ENCODE measurements around the gene CYS1. TPM values are rescaled to one million over a fixed set of nuclear protein-coding genes. Genes with fewer than 3 reads are reported as not detected.
"Not testable (repeated sequence)": the region's sequence is repeated elsewhere in the genome, so short reads cannot be mapped to it uniquely, and the experiment has no call there.

CYS1 gene
- polyA plus RNA-seq, 4 donors: 94.7 to 121 (median 103) TPM

DNA sequence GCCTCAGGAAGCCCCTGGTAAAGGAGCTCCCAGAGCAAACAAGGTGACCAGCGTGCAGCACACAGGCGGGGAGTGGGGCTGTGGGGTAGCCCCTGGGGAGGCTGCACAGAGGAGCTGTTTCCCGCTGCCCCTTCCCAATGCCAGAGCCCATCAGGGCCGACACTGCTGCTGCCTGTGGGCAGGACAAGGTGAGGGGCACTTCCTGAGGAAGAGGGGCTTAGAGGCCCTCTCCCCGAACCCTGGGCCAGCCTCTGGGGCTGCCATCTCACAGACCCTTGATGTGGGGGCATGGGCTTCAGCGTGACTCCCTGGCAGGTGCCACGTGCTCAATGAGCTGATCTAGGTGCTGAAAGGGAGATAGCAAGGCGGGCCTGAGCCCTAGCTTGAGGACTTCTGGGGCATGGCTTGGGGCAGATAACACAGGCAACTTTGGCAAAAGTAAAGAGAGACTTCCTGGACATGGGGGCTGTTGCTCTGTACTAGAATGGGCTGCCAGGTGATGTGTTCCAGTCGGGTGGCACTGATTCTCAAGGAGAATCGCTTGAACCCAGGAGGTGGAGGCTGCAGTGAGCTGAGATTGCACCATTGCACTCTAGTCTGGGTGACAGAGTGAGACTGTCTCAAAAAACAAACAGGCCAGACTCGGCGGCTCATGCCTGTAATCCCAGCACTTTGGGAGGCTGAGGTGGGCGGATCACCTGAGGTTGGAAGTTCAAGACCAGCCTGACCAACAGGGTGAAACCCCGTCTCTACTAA, 46.8 kb downstream of the CYS1 start:
- DNase-seq (ENCODE audit: low read depth in 4 of 4, low spot score in 2 of 4): no peak

DNA sequence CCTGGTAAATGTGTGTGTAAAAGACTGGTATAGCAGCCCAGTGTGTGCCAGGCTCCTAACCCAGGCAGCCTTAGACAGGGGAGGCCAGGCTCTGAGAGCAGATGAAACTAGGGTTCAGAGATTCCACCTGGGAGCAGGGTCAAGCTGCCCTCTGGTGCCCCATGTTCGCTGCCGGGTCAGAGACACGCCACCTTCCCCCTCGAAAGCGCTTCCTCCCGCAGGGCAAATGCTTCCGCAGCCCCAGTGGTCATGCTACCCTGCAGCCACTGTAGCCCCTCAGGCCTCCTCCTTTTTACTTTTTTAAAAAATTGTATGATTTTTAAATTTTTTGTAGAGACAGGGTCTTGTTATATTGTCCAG, 47.5 kb downstream of the CYS1 start:
- DNase-seq (ENCODE audit: low read depth in 4 of 4, low spot score in 2 of 4): no peak

DNA sequence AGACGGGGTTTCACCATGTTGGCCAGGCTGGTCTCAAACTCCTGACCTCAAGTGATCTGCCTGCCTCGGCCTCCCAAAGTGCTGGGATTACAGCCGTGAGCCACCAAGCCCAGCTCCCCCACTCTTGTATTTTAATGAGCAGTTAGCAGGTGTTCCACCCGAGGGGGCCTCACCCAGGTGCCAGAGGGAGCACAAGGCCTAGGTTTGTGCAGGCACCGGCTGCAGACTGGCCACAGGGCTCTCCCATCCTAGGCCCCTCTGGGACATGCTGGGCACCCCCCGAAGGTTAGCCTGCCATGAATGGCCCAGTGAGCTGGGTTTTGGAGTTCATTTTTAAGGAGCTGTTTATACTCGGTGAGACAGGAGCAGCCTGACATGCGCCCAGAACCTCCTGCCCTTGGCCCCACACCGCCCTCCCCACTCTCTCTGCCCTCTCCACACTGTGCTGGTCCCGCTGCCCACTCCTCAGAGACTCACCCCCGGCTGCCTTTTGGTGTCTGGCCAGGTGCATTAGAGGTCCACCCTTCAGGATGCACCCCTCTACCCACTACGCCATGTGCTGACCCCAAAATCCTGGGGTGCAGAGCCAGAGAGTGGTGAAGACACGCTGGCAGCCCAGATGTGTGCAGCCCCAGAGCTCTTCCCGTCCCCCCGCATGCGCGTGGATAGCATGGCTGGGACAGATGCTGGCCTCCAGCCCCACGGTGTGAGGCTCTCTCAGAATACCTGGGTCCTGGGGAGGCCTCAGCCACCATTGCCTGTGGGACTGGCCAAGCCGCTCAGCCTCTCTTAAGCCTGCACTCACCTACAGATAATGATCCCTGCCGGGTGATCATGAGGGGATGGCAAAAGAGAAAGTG, 48.1 kb downstream of the CYS1 start:
- no peak for DNase-seq (ENCODE audit: low read depth in 4 of 4, low spot score in 2 of 4)

DNA sequence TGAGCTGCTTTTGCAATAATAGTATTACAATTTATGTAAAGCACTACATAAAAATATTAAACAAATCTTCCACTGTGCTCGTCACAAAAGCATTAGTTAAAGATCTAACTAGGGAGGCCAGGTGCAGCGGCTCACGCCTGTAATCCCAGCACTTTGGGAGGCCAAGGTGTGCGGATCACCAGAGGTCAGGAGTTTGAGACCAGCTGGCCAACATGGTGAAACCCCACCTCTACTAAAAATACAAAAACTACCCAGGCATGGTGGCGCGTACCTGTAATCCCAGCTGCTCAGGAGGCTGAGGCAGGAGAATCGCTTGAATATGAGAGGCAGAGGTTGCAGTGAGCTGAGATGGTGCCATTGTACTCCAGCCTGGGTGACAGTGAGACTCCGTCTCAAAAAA, 49.4 kb downstream of the CYS1 start:
- DNase-seq (ENCODE audit: low read depth in 4 of 4, low spot score in 2 of 4): not testable (repeated sequence)

DNA sequence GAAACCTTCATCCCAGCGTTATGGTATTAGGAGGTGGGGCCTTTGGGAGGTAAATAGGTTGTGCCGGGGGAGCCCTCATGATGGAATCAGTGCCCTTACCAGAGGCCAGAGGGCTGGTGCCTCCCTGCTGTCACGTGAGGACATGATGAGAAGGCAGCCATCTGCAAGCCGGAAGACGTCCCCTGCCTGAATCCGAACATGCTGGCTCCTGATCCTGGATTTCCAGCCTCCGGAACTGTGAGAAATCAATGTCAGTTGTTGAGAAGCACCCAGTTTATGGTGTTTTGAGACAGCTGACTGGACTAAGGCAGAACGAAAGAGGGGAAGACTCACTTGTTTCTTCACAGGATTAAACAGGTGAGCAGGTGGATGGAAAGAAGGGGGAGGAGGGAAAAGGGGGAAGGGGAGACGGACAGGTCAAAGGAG, 49.9 kb downstream of the CYS1 start:
- no peak for DNase-seq (ENCODE audit: low read depth in 4 of 4, low spot score in 2 of 4)

DNA sequence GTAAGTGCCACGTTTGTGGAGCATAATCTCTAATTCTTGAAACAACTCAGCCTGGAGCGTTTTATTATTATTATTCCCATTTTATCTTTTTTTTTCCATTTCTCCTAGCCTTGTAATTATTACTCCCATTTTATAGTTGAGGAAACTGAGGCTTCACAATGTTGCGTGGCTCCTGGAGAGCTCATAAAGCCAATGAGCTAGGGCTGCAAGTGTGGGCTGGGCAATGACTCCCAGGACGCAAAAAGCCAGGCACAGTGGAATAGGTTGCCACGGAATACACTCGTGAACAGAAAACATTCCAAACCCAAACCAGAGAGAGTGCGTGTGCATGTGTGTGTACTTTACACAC, 50.4 kb downstream of the CYS1 start:
- no peak for DNase-seq (ENCODE audit: low read depth in 4 of 4, low spot score in 2 of 4)

DNA sequence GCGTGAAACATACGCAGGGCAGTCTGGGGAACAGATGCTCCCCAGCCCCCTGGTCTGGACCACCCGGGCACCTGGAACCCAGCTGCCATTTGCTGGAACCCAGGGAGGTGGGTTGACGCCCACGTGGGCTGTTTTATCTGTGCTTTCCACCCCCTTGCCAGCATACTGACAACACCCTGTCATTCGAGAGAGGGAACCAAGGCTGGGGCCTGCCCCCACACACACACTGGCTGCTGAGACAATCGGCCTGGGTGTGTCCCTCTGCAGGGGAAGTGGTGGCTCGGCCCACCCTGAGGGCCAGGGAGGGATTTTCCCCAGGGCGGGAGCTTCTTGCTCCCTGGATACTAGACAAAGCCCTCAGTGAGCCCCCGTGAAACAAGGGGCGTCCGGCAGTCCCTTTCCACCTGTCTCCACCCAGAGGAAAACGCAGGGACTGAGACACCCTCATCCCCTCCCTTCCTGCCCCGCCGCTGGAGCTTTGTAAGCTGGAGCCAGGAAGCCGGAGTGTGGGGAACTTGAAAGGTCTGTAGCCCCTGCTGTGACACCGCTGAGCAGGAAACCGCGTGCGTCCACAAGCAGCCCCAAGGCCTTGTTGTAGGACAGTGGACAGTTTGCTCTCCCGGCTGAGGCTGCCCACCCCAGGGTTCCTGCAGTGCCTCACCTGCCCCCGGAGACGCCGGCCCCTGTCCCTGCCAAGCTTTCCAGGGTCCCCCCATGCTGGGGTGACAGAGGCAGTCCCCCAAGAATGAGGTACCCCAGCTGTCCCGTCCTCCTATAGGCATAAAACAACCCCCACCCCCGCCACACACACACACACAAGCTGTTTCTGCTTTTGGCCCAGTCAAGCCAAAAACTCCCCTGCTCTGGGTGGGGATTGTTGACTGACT, 51.0 kb downstream of the CYS1 start:
- no peak for DNase-seq (ENCODE audit: low read depth in 4 of 4, low spot score in 2 of 4)

DNA sequence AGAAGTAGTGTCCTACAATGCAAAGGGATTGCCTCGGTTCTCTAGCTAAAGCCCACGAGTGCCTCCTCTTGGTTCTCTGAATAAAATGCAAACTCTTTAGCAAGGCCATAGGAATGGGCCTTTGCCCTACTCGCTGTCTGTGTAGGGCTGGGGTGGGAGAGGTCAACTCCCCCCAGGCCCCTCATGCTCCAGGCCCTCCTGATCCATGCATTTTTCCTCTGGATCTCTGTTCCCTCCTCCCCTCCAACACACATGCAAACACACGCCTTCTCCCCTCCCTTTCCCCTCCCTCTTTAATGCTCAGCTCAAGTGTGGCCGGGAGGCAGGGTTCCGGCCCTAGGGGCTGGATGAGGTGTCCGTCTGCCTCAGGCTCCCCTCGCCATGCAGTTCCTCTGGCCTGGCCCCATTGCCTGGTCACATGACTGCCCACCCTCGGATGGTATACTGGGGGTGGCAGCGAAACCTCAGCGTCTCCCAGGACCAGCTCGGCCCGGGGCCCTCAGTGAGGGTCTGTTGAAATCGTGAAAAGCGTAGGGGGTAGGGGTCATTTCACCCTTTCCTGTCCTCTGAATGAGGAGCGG, 51.7 kb downstream of the CYS1 start:
- no peak for DNase-seq (ENCODE audit: low read depth in 4 of 4, low spot score in 2 of 4)

DNA sequence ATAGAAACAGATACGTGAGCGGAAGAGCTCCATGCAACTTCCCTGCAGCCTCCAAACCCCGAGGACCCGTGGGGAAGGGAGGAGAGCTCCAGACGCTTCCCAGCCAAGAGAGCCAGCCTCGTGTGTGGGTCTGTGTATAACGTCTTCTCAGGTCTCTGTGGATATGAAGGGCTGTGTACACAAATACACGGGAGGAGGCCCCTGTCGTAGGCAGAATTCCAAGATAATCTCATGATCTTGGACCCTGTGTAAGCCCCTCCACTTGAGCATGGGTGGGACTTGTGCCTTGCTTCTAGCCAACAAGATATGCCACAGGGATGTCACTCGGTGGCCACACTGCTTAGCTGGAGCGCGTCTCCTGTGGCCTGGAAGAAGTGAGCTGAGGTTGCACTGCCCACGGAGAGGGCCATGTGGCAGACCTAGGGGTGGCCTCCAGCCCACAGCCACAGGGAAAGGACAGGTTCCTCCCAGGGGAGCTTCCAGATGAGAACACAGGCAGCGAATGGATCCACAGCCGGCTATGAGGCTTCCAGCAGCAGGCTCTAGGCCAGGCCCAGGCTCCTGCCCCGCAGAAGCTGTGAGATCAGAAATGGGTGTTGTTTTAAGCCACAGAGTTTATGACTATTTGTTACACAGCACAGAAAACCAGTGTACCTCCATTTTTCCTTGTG, 52.4 kb downstream of the CYS1 start:
- no peak for DNase-seq (ENCODE audit: low read depth in 4 of 4, low spot score in 2 of 4)

DNA sequence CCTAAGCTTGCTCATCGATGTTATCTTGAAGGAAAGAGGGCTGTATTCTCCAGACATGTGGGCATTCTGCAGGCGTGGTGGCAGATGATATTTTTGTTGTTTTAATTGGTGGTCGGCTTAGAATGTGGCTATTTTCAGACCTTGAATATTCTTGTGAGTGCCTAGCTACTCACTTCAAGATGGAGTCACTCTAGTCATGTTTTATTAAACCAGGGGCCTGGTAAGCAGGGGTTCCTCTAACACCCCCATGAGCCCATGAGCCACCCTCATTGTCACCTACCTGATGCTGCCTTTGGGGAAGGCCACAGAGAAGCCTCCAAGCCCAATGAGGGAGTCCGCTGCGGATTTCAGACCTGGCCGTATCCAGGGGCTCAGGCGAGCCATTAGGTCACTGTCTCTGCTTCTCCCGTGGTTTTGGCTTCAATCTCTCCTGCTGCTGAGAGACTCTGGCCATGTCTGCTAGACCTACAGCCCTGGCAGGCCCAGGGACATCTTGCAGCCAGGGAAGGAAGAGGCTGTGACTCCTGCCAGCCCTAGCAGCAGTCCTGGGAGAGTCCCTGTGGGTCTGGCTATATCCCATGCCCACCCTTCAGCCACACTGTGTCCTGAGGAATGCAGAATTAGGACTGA, 53.2 kb downstream of the CYS1 start:
- no peak for DNase-seq (ENCODE audit: low read depth in 4 of 4, low spot score in 2 of 4)

DNA sequence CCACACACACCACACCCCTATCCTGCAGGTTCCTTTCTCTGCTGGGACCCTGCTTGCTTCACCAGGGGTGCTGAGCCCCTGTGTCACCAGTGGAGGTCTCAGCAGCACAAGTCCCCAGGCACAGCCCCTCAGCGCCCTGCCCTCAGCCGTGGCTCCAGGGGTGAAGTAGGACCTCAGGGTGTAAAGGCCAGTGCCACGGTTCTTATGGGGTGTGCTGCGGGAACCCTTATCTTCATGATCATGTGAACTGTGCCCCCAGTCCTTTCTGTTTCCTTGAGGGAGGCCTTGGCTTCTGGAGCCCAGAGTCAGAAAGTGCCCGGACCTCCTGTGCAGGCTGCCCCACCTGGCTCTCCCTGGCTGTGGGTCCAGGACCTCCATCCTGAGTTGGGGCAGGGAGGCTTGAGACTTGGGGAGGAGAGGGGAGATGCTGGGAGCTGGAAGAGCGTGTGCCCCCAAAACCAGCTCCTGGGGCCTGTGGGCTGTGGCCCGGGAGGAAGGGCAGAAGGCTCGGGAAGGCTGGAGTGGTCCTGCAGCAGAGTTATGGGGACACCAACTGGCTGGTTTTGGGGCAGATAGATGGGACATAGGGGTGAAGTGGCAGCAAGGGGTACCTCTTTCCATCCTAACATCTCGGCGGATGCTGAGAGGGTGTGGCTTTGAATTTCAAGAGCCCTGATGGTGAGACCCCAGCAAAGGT, 57.1 kb downstream of the CYS1 start:
- no peak for DNase-seq (ENCODE audit: low read depth in 4 of 4, low spot score in 2 of 4)

DNA sequence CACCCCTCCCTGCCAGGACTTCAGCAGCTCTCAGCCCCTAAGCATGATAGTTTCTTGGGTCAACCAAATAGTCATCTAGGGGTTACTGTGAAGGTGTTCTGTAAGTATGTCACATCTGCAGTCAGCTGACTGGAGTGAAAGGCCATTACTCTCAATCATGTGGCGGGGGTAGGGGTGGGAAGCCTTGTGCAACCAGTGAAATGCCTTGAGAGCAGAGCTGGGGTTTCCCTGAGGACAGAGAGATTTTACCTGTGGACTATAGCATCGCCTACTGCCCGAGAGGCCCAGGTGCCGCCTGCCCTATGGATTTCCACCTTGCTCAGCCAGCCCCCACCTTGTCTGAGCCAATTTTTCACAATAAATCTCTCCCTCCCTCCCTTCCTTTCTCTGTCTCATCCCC, 57.8 kb downstream of the CYS1 start:
- DNase-seq (ENCODE audit: low read depth in 4 of 4, low spot score in 2 of 4): no peak

DNA sequence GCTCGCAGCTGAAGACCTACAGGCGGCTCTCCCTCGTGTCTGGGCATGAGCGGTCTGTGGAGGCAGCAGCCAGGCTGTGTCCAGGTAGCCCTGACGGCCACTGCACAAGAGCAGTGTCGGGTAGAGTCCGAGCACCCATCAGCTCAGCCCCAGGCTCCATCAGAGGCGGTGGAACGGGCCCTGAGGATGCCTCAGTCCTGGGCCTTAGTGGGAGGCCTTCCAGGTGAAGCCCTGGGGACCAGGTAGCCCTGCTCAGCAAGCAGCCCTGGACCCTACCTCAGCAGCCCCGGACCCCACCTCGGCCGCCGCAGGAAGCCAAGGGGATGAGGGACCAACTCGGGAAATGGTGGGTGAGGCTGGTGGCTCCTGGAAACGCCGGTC, 58.2 kb downstream of the CYS1 start:
- DNase-seq (ENCODE audit: low read depth in 4 of 4, low spot score in 2 of 4): no peak

DNA sequence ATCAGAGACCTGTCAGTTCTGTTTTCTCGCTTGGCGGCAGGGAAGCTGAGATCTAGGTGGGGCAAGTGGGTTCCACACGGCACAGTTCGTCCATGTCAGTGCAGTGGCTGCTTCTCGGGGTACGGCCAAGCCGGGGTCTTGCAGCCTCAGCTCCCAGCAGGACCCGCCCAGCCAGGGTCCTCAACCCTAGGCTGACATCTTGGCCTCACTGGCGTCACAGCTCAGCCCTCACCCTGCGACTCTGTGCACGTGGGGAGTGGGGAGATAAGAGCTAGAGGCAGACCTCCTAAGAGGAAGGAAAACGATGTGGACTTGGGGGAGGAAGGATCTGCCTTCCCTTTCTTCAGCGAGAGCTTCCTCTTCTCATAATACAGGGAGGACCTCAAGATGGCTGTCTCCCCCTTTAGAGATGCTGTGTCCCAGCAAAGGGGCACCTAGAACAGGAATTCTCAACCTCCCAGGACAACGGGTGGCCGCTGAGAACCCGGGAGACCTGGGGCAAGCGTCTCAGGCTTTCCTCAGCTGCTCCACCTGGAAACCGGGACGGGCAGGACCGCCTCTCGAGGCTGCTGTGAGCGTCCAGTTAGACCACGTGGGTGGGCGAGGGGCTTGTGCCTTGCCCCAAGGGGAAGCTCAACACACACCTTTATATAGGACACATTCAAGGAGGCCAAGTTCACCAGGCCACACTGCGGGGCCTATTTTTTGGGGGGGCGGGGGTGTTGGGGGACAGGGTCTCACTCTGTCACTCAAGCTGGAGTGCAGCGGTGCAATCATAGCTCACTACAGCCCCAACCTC, 60.4 kb downstream of the CYS1 start:
- DNase-seq (ENCODE audit: low read depth in 4 of 4, low spot score in 2 of 4): no peak

DNA sequence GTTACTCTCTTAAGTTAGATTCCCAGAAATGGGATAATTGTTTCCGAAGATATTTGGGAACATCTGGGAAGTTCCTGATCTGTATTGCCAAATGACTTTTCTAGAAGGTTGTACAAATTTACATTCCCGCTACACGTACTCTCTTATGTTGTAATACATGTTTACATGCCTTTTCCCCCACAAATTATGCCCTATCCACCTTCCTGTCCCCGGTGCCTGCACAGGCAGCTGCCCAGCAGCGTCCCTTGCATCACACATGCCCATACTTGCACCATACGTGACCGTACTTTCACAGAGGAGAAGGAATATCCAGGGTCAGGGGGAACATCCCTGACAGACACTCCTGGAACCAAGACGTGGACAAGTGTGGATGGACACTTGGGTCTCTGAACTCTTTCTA, 61.0 kb downstream of the CYS1 start:
- DNase-seq (ENCODE audit: low read depth in 4 of 4, low spot score in 2 of 4): no peak

DNA sequence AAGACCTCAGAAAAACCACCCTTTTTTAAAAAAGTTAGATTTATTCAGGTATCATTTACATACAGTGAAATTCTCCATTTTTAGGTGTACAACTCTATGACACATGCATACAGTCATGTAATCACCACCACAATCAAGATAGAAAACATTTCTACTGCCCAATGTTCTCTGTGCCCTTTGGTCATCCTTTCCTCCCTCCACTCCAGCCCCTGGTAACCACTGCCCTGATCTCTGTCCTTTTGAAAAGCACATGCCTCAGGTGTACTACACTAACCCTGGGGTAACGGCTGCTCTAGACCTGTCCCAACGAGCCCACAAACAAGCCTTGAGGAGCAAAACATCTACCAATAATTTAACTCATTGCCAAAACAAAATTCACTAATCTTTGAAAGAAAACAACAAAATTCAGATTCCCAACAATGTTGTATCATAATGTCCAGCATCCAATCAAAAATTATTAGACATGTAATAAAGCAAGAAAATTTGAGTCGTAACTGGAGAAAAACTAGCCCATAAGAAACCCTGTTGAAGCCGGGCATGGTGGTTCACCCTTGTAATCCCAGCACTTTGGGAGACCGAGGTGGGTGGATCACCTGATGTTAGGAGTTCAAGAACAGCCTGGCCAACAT, 62.8 kb downstream of the CYS1 start:
- DNase-seq (ENCODE audit: low read depth in 4 of 4, low spot score in 2 of 4): no peak

DNA sequence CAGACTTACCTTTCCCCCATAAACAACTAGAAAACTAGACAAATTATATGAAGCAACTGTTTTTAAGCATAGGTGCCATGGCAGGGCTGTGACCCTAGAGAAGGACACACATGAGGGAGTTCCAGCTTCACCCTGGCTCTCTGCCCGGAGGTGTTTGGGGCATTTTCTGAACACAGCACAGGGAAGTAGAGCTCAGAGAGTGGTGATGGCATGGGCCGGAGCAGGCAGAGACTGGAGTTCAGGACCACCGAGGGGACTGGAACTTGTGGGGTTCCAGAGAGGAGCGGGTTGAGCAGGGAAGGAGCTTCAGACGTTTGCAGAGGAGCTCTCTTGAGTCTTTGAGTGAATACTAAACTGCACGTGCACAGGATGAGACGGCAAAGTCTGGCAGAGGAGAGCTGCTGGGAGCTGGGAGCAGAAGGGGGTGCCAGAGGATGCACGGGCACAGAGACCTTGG, 63.4 kb downstream of the CYS1 start:
- no peak for DNase-seq (ENCODE audit: low read depth in 4 of 4, low spot score in 2 of 4)

All from left renal cortex interstitium (tissue), 4 donors.